ENCODE results near the gene DIAPH3.

The DIAPH3 gene

GRCh38 chr13:60155978-60156377, 7.8 kb downstream of the DIAPH3 start:
- DNase-seq: no peak

GRCh38 chr13:60152904-60153303, 10.8 kb downstream of the DIAPH3 start:
- DNase-seq: no peak

- no peak for DNase-seq
Observed at GRCh38 chr13:60152114-60152513, 11.6 kb downstream of the DIAPH3 start.

- DNase-seq: no peak
Observed at GRCh38 chr13:60150538-60150937, 13.2 kb downstream of the DIAPH3 start.

- DNase-seq: no peak
Observed at GRCh38 chr13:60148918-60149317, 14.8 kb downstream of the DIAPH3 start.

GRCh38 chr13:60147361-60147760, 16.4 kb downstream of the DIAPH3 start:
- DNase-seq: no peak

- DNase-seq: no peak
Observed at GRCh38 chr13:60146471-60146870, 17.3 kb downstream of the DIAPH3 start.

GRCh38 chr13:60143775-60144174, 20.0 kb downstream of the DIAPH3 start:
- DNase-seq: no peak

GRCh38 chr13:60139272-60139671, 24.5 kb downstream of the DIAPH3 start:
- DNase-seq: no peak

- DNase-seq: no peak
Observed at GRCh38 chr13:60138674-60139073, 25.1 kb downstream of the DIAPH3 start.

- no peak for DNase-seq
Observed at GRCh38 chr13:60137911-60138560, 25.7 kb downstream of the DIAPH3 start.

- DNase-seq: no peak
Observed at GRCh38 chr13:60135344-60135743, 28.4 kb downstream of the DIAPH3 start.

- DNase-seq: no peak
Observed at GRCh38 chr13:60134376-60134775, 29.4 kb downstream of the DIAPH3 start.

- DNase-seq: no peak
Observed at GRCh38 chr13:60121337-60121687, 42.4 kb downstream of the DIAPH3 start.

GRCh38 chr13:60120617-60121336, 43.0 kb downstream of the DIAPH3 start:
- no peak for DNase-seq

GRCh38 chr13:60118696-60119400, 44.9 kb downstream of the DIAPH3 start:
- DNase-seq: no peak

- DNase-seq: no peak
Observed at GRCh38 chr13:60114499-60115028, 49.2 kb downstream of the DIAPH3 start.

- no peak for DNase-seq
Observed at GRCh38 chr13:60112771-60113170, 51.0 kb downstream of the DIAPH3 start.

GRCh38 chr13:60111691-60112090, 52.0 kb downstream of the DIAPH3 start:
- no peak for DNase-seq

GRCh38 chr13:60109285-60109684, 54.4 kb downstream of the DIAPH3 start:
- no peak for DNase-seq

GRCh38 chr13:60108589-60108988, 55.1 kb downstream of the DIAPH3 start:
- no peak for DNase-seq

GRCh38 chr13:60099631-60100420, 63.9 kb downstream of the DIAPH3 start:
- no peak for DNase-seq

- DNase-seq: no peak
Observed at GRCh38 chr13:60095300-60095699, 68.4 kb downstream of the DIAPH3 start.
